HFFc6 (cell line): ENCODE measurements around the gene DTNBP1. TPM values are rescaled to one million over a fixed set of nuclear protein-coding genes. Genes with fewer than 3 reads are reported as not detected.

Experiments
- DNase-seq: peaks from one replicate; pipeline ENCODE4 v3.0.0-alpha.2; 2018
- H3K27ac Mint-ChIP-seq: 2 replicates; pipeline ENCODE4 v1.8.0; 2020; ENCODE audit warnings: mild to moderate bottlenecking, mixed read lengths
- H3K27me3 Mint-ChIP-seq: 2 replicates; pipeline ENCODE4 v1.8.0; 2021; ENCODE audit warnings: mild to moderate bottlenecking, moderate library complexity, mixed read lengths; ENCODE audit not compliant: insufficient read depth
- H3K36me3 Mint-ChIP-seq: 2 replicates; pipeline ENCODE4 v1.8.0; 2021; ENCODE audit warnings: low read depth, mixed read lengths
- H3K4me1 Mint-ChIP-seq: 2 replicates; pipeline ENCODE4 v1.8.0; 2020; ENCODE audit warnings: low read depth, mixed read lengths
- H3K4me3 Mint-ChIP-seq: 2 replicates; pipeline ENCODE4 v1.8.0; 2020; ENCODE audit warnings: mild to moderate bottlenecking, moderate library complexity, mixed read lengths
- H3K9me3 Mint-ChIP-seq: 2 replicates; pipeline ENCODE4 v1.8.0; 2020; ENCODE audit warnings: mild to moderate bottlenecking, mixed read lengths
- CTCF ChIP-seq: fragments of 200-600 bp; sonication (generic); IDR thresholded peaks from 2 replicates; pipeline ENCODE4 v1.5.0; 2021; ENCODE audit warnings: antibody characterized with exemption, mild to moderate bottlenecking
- total RNA-seq, 6 experiments: library from RNA; stranded (reverse); fragmentation: NEBNext Ultra II Directional; extraction: Animal tissue kit (Norgen Biotek cat#: 25700); gene quantifications; 2 replicates in 1 of 6; 3 replicates in 5 of 6; pipeline ENCODE4 v1.2.3, GENCODE V29; 2021

DTNBP1 gene
- total RNA-seq, 6 experiments from 2014 or later: 10.4 to 15.3 (median 13.9) TPM

- H3K4me1 Mint-ChIP-seq: peaks cover 13% of the 10 kb centered on the region
- H3K36me3 Mint-ChIP-seq: no peaks in the 10 kb centered on the region
- DNase-seq: no peak
- no peak overlapping the region for H3K27ac Mint-ChIP-seq
- no peak overlapping the region for H3K4me3 Mint-ChIP-seq
- H3K27me3 Mint-ChIP-seq: peaks cover 2% of the 10 kb centered on the region; the same call in 1 of the 2 replicates
- TF ChIP-seq CTCF: no peak
- no peaks in the 10 kb centered on the region for H3K9me3 Mint-ChIP-seq
These were observed 107.5 kb downstream of the DTNBP1 start for GRCh38 chr6:15555101-15556038.

GRCh38 chr6:15554728-15555100 lies 108.1 kb downstream of the DTNBP1 start:
- H3K4me1 Mint-ChIP-seq: peaks cover 13% of the 10 kb centered on the region
- no peak for TF ChIP-seq CTCF
- no peak overlapping the region for H3K27ac Mint-ChIP-seq
- no peaks in the 10 kb centered on the region for H3K36me3 Mint-ChIP-seq
- H3K27me3 Mint-ChIP-seq: peaks cover 2% of the 10 kb centered on the region; the same call in 1 of the 2 replicates
- no peak for DNase-seq
- H3K4me3 Mint-ChIP-seq: no peak overlapping the region
- no peaks in the 10 kb centered on the region for H3K9me3 Mint-ChIP-seq

GRCh38 chr6:15553736-15554294 lies 109.0 kb downstream of the DTNBP1 start:
- Mint-ChIP-seq H3K27ac (no peak overlapping the region), H3K4me1 (peaks cover 13% of the 10 kb centered on the region), H3K4me3 (no peak overlapping the region), H3K36me3 (no peaks in the 10 kb centered on the region), H3K9me3 (no peaks in the 10 kb centered on the region), H3K27me3 (peaks cover 2% of the 10 kb centered on the region; the same call in 1 of the 2 replicates)
- DNase-seq: no peak
- TF ChIP-seq CTCF: no peak

- peaks cover 13% of the 10 kb centered on the region for H3K4me1 Mint-ChIP-seq
- H3K9me3 Mint-ChIP-seq: no peaks in the 10 kb centered on the region
- H3K36me3 Mint-ChIP-seq: no peaks in the 10 kb centered on the region
- peaks cover 2% of the 10 kb centered on the region; the same call in 1 of the 2 replicates for H3K27me3 Mint-ChIP-seq
- H3K27ac Mint-ChIP-seq: no peak overlapping the region
- DNase-seq: no peak
- TF ChIP-seq CTCF: no peak
- no peak overlapping the region for H3K4me3 Mint-ChIP-seq
These were observed 109.8 kb downstream of the DTNBP1 start for GRCh38 chr6:15553031-15553430.

- H3K4me1 Mint-ChIP-seq: peaks cover 13% of the 10 kb centered on the region
- no peak overlapping the region for H3K4me3 Mint-ChIP-seq
- no peak for DNase-seq
These were observed 111.0 kb downstream of the DTNBP1 start for GRCh38 chr6:15551798-15552197.

More at GRCh38 chr6:15551798-15552197, 111.0 kb downstream of the DTNBP1 start:
- peaks cover 2% of the 10 kb centered on the region; the same call in 1 of the 2 replicates for H3K27me3 Mint-ChIP-seq
- TF ChIP-seq CTCF: no peak
- no peak overlapping the region for H3K27ac Mint-ChIP-seq
- H3K9me3 Mint-ChIP-seq: no peaks in the 10 kb centered on the region
- no peaks in the 10 kb centered on the region for H3K36me3 Mint-ChIP-seq
